H9 (cell line): ENCODE data around the gene ETV5. TPM values are rescaled to one million over a fixed set of nuclear protein-coding genes. Genes with fewer than 3 reads are reported as not detected.

Experiments
- DNase-seq: peaks from one replicate; pipeline ENCODE4 v3.0.0-alpha.2; 2017
- H2AFZ ChIP-seq: one replicate; pipeline ENCODE4 v1.6.1; 2013; ENCODE audit warnings: mild to moderate bottlenecking, low read length, control low read depth, moderate library complexity
- H2AK5ac ChIP-seq: 2 replicates; pipeline ENCODE4 v1.6.1; 2013; ENCODE audit warnings: low read length, control low read depth, mixed read lengths; ENCODE audit not compliant: insufficient read length
- H2BK120ac ChIP-seq: one replicate; pipeline ENCODE4 v1.6.1; 2013; ENCODE audit warnings: low read depth, mild to moderate bottlenecking, low read length, control low read depth, inconsistent platforms; ENCODE audit not compliant: poor library complexity, severe bottlenecking
- H2BK12ac ChIP-seq: 2 replicates; pipeline ENCODE4 v1.6.1; 2013; ENCODE audit warnings: low read length, control low read depth, mixed read lengths, low read depth; ENCODE audit not compliant: insufficient read length
- H2BK15ac ChIP-seq: 2 replicates; pipeline ENCODE4 v1.6.1; 2013; ENCODE audit warnings: low read depth, low read length, control low read depth
- H2BK20ac ChIP-seq: one replicate; pipeline ENCODE4 v1.6.1; 2013; ENCODE audit warnings: low read depth, mild to moderate bottlenecking, low read length, control low read depth, inconsistent platforms; ENCODE audit not compliant: poor library complexity, severe bottlenecking
- H2BK5ac ChIP-seq: 2 replicates; pipeline ENCODE4 v1.6.1; 2013; ENCODE audit warnings: low read length, control low read depth, mixed read lengths; ENCODE audit not compliant: insufficient read length
- H3K14ac ChIP-seq: 2 replicates; pipeline ENCODE4 v1.6.1; 2013; ENCODE audit warnings: low read length, control low read depth; ENCODE audit not compliant: insufficient read depth
- H3K18ac ChIP-seq: 2 replicates; pipeline ENCODE4 v1.6.1; 2013; ENCODE audit warnings: low read depth, mild to moderate bottlenecking, mixed read lengths, low read length, control low read depth; ENCODE audit not compliant: insufficient read length
- H3K23ac ChIP-seq: 2 replicates; pipeline ENCODE4 v1.6.1; 2013; ENCODE audit warnings: low read length, control low read depth, mixed read lengths, low read depth; ENCODE audit not compliant: insufficient read length
- H3K23me2 ChIP-seq: 2 replicates; pipeline ENCODE4 v1.6.1; 2013; ENCODE audit warnings: low read depth, mild to moderate bottlenecking, mixed read lengths, low read length, control low read depth; ENCODE audit not compliant: insufficient read length, poor library complexity, severe bottlenecking
- H3K27ac ChIP-seq: 2 replicates; pipeline ENCODE4 v1.5.1; 2013; ENCODE audit warnings: low read length, control low read depth, mixed read lengths, low read depth; ENCODE audit not compliant: insufficient read length
- H3K27me3 ChIP-seq: 2 replicates; pipeline ENCODE4 v1.6.1; 2013; ENCODE audit warnings: low read length, control low read depth, inconsistent platforms; ENCODE audit not compliant: insufficient read depth
- H3K4ac ChIP-seq: 2 replicates; pipeline ENCODE4 v1.6.1; 2013; ENCODE audit warnings: low read depth, mild to moderate bottlenecking, control low read depth, inconsistent platforms, low read length, moderate library complexity
- H3K4me1 ChIP-seq: 2 replicates; pipeline ENCODE4 v1.6.1; 2013; ENCODE audit warnings: low read length, control low read depth, inconsistent platforms; ENCODE audit not compliant: insufficient read depth
- H3K4me2 ChIP-seq: 2 replicates; pipeline ENCODE4 v1.6.1; 2013; ENCODE audit warnings: low read length, control low read depth, mixed read lengths; ENCODE audit not compliant: insufficient read length, insufficient read depth
- H3K56ac ChIP-seq: 2 replicates; pipeline ENCODE4 v1.6.1; 2013; ENCODE audit warnings: low read depth, mild to moderate bottlenecking, mixed read lengths, low read length, control low read depth; ENCODE audit not compliant: insufficient read length
- H3K79me1 ChIP-seq: 2 replicates; pipeline ENCODE4 v1.6.1; 2013; ENCODE audit warnings: low read depth, mild to moderate bottlenecking, moderate library complexity, low read length, control low read depth, inconsistent platforms; ENCODE audit not compliant: insufficient read depth, poor library complexity, severe bottlenecking
- H3K79me2 ChIP-seq: 2 replicates; pipeline ENCODE4 v1.6.1; 2013; ENCODE audit warnings: low read length, control low read depth, inconsistent platforms; ENCODE audit not compliant: insufficient read depth
- H3K9ac ChIP-seq: 2 replicates; pipeline ENCODE4 v1.6.1; 2013; ENCODE audit warnings: low read length, control low read depth, mixed read lengths; ENCODE audit not compliant: insufficient read length; ENCODE audit errors: extremely low read depth
- H3K9me3 ChIP-seq: one replicate; pipeline ENCODE4 v1.6.1; 2013; ENCODE audit warnings: low read depth, low read length, inconsistent platforms; ENCODE audit not compliant: control insufficient read depth
- H3T11ph ChIP-seq: one replicate; pipeline ENCODE4 v1.6.1; 2013; ENCODE audit warnings: mild to moderate bottlenecking, low read length, control low read depth, inconsistent platforms
- H4K20me1 ChIP-seq: one replicate; pipeline ENCODE4 v1.6.1; 2013; ENCODE audit not compliant: control insufficient read depth, insufficient read length, insufficient read depth
- H4K5ac ChIP-seq: 2 replicates; pipeline ENCODE4 v1.6.1; 2013; ENCODE audit warnings: low read depth, mild to moderate bottlenecking, mixed read lengths, low read length, control low read depth; ENCODE audit not compliant: insufficient read length
- H4K8ac ChIP-seq: replicated peaks from 2 replicates; pipeline ENCODE4 v1.6.1; 2013; ENCODE audit warnings: low read length, control low read depth, mixed read lengths, low read depth; ENCODE audit not compliant: insufficient read length
- H4K91ac ChIP-seq: 2 replicates; pipeline ENCODE4 v1.6.1; 2013; ENCODE audit warnings: low read depth, mild to moderate bottlenecking, moderate library complexity, mixed read lengths, low read length, control low read depth; ENCODE audit not compliant: insufficient read length
- H3K27ac Mint-ChIP-seq, 3 experiments: 2 replicates in 2 of 3; 3 replicates in 1 of 3; pipeline ENCODE4 v1.8.0; 2020 to 2021; ENCODE audit warnings: mixed read lengths in 3 of 3, mild to moderate bottlenecking in 1 of 3, moderate library complexity in 1 of 3
- H3K27me3 Mint-ChIP-seq: 2 replicates; pipeline ENCODE4 v1.8.0; 2021; ENCODE audit warnings: low read depth, mild to moderate bottlenecking, moderate library complexity, mixed read lengths
- H3K36me3 Mint-ChIP-seq, 3 experiments: 2 replicates in 2 of 3; 3 replicates in 1 of 3; pipeline ENCODE4 v1.8.0; 2020 to 2021; ENCODE audit warnings: low read depth in 3 of 3, mixed read lengths in 3 of 3; ENCODE audit not compliant: insufficient read depth in 1 of 3
- H3K4me1 Mint-ChIP-seq, 2 experiments: 2 replicates each; pipeline ENCODE4 v1.8.0; 2020; ENCODE audit warnings: mixed read lengths in 2 of 2
- H3K4me3 Mint-ChIP-seq, 2 experiments: 2 replicates in 1 of 2; 3 replicates in 1 of 2; pipeline ENCODE4 v1.8.0; 2020 to 2021; ENCODE audit warnings: mild to moderate bottlenecking in 2 of 2, mixed read lengths in 2 of 2, moderate library complexity in 1 of 2
- H3K9me3 Mint-ChIP-seq, 2 experiments: 2 replicates in 1 of 2; 3 replicates in 1 of 2; pipeline ENCODE4 v1.8.0; 2020; ENCODE audit warnings: mild to moderate bottlenecking in 2 of 2, mixed read lengths in 2 of 2, moderate library complexity in 1 of 2
- CTCF ChIP-seq: fragments of 200-600 bp; sonication (generic); conservative IDR thresholded peaks from 3 replicates; pipeline ENCODE4 v1.8.0; 2021; ENCODE audit warnings: antibody characterized with exemption, mild to moderate bottlenecking
- WGBS: extraction: QIAGEN DNeasy Blood & Tissue Kit; methylation state at CpG from one replicate; pipeline ENCODE4 v1.1.7; 2013; ENCODE audit warnings: missing lambda C conversion rate, low lambda C conversion rate, mixed read lengths; ENCODE audit not compliant: insufficient read length; ENCODE audit errors: extremely low coverage; 5-methylcytosine and 5-hydroxymethylcytosine counted together
- total RNA-seq: library from RNA; stranded (reverse); gene quantifications from 2 replicates; pipeline ENCODE4 v1.2.1, GENCODE V29; 2021

The ETV5 gene
- total RNA-seq, 1 experiment from 2014 or later = 7.7 TPM

GRCh38 chr3:186049001-186049400 is 59.9 kb downstream of the ETV5 start:
- peaks cover 8 to 10% of the 10 kb centered on the region in 2 experiments; a peak in 2 of 4 replicates for H3K4me1 Mint-ChIP-seq
- Histone ChIP-seq H2BK20ac (no peak overlapping the region), H3K4ac (no peak overlapping the region), H4K5ac (no peak overlapping the region), H2BK15ac (no peak overlapping the region), H3K79me2 (no peaks in the 10 kb centered on the region), H4K8ac (no peak overlapping the region), H2BK12ac (no peak overlapping the region), H3K9me3 (no peaks in the 10 kb centered on the region), H3K18ac (no peak overlapping the region), H4K91ac (no peak overlapping the region), H2BK5ac (no peak overlapping the region), H4K20me1 (no peaks in the 10 kb centered on the region), H3K23me2 (no peaks in the 10 kb centered on the region), H3K23ac (no peak overlapping the region), H3K27me3 (no peaks in the 10 kb centered on the region; the same call in 1 of the 2 replicates), H3K9ac (no peak overlapping the region), H3K14ac (no peak overlapping the region), H2AFZ (no peak overlapping the region), H3K4me2 (no peak overlapping the region), H3K27ac (no peak overlapping the region), H3K4me1 (no peaks in the 10 kb centered on the region), H3K56ac (no peak overlapping the region), H3T11ph (no peak overlapping the region), H2BK120ac (no peak overlapping the region), H3K79me1 (no peaks in the 10 kb centered on the region), H2AK5ac (no peak overlapping the region)
- H3K27me3 Mint-ChIP-seq = no peaks in the 10 kb centered on the region; the same call in 1 of the 2 replicates
- H3K36me3 Mint-ChIP-seq = peaks cover 0 to 19% (median 0%) of the 10 kb centered on the region in 3 experiments; a peak in 2 of 7 replicates
- no peak overlapping the region for H3K27ac Mint-ChIP-seq
- TF ChIP-seq CTCF = no peak
- H3K4me3 Mint-ChIP-seq = no peak overlapping the region
- DNase-seq = no peak
- WGBS = no CpG with 5 or more reads among the region's 4 CpGs
- no peaks in the 10 kb centered on the region for H3K9me3 Mint-ChIP-seq
